Stimulated activated CD8-positive, alpha-beta memory T cell treated with anti-CD3 and anti-CD28 coated beads, Interleukin-7, amount 100 ng/mL, for 1 hour (primary cell): ENCODE results near the gene DOK3.
"Not testable (repeated sequence)": the region's sequence is repeated elsewhere in the genome, so short reads cannot be mapped to it uniquely, and the experiment has no call there.

Experiments used
- DNase-seq, 2 donors: peaks; one replicate each; pipeline ENCODE4 v3.0.0-alpha.2; 2020; ENCODE audit warnings: low read depth in 2 of 2

DOK3 gene

GRCh38 chr5:177535125-177535524, 25.5 kb upstream of the DOK3 start:
- DNase-seq: no peak

- not testable (repeated sequence) for DNase-seq
Observed at GRCh38 chr5:177534433-177534832, 24.8 kb upstream of the DOK3 start.

GRCh38 chr5:177531209-177531940, 21.7 kb upstream of the DOK3 start:
- DNase-seq: no peak

- DNase-seq: no peak
Observed at GRCh38 chr5:177530638-177531037, 21.0 kb upstream of the DOK3 start.

- no peak for DNase-seq
Observed at GRCh38 chr5:177529247-177530203, 19.9 kb upstream of the DOK3 start.

- no peak for DNase-seq
Observed at GRCh38 chr5:177528631-177529030, 19.0 kb upstream of the DOK3 start.

GRCh38 chr5:177527595-177527994, 18.0 kb upstream of the DOK3 start:
- no peak for DNase-seq

GRCh38 chr5:177526791-177527190, 17.2 kb upstream of the DOK3 start:
- DNase-seq: no peak

GRCh38 chr5:177526191-177526590, 16.6 kb upstream of the DOK3 start:
- no peak for DNase-seq

GRCh38 chr5:177524941-177525655, 15.5 kb upstream of the DOK3 start:
- DNase-seq: no peak

- DNase-seq: no peak
Observed at GRCh38 chr5:177524539-177524900, 14.9 kb upstream of the DOK3 start.

GRCh38 chr5:177523711-177524538, 14.3 kb upstream of the DOK3 start:
- no peak for DNase-seq

GRCh38 chr5:177520916-177521513, 11.4 kb upstream of the DOK3 start:
- no peak for DNase-seq

- no peak for DNase-seq
Observed at GRCh38 chr5:177520271-177520670, 10.6 kb upstream of the DOK3 start.

GRCh38 chr5:177519463-177520235, 10.0 kb upstream of the DOK3 start:
- DNase-seq: no peak

GRCh38 chr5:177516601-177517568, 7.3 kb upstream of the DOK3 start, which contains the start of gene DDX41:
DDX41 (minus strand) TSS chr5:177516961; CDS start chr5:177516945, 16 bp downstream.
- DNase-seq: peak; percentile 87 to 89

GRCh38 chr5:177515580-177515979, 6.0 kb upstream of the DOK3 start:
- DNase-seq: no peak

GRCh38 chr5:177514541-177514940, 4.9 kb upstream of the DOK3 start:
- DNase-seq: no peak

GRCh38 chr5:177513500-177513899, 3.9 kb upstream of the DOK3 start:
- no peak for DNase-seq
